HepG2 (cell line): Measurements from ENCODE around the gene C20orf204. TPM values are rescaled to one million over a fixed set of nuclear protein-coding genes. Genes with fewer than 3 reads are reported as not detected.
A peak's percentile ranks its signal among the peaks of the same experiment; 100 is the strongest.

Experiments
- ADNP ChIP-seq: sonication (generic); formaldehyde crosslinking; IDR thresholded peaks from 2 replicates; pipeline ENCODE4 v1.4.0; 2020; ENCODE audit warnings: missing genetic modification reagents
- EED ChIP-seq: sonication (generic); formaldehyde crosslinking; IDR thresholded peaks from 2 replicates; pipeline ENCODE4 v1.5.0; 2020; ENCODE audit warnings: mild to moderate bottlenecking, missing genetic modification reagents
- EHMT2 ChIP-seq: fragments of 200-600 bp; sonication (generic); IDR thresholded peaks from 2 replicates; pipeline ENCODE4 v1.7.0; 2017; ENCODE audit warnings: antibody characterized with exemption, low read depth, low read length, borderline replicate concordance
- IKZF1 ChIP-seq: fragments of 450-650 bp; IDR thresholded peaks from 2 replicates; pipeline ENCODE4 v1.7.1; 2016
- KDM1A ChIP-seq: IDR thresholded peaks from 2 replicates; pipeline ENCODE4 v1.6.1; 2016; ENCODE audit warnings: missing compliant biosample characterization
- KLF9 ChIP-seq: IDR thresholded peaks from 2 replicates; pipeline ENCODE4 v1.6.1; 2016; ENCODE audit warnings: low read depth
- MTF2 ChIP-seq: sonication (generic); formaldehyde crosslinking; IDR thresholded peaks from 2 replicates; pipeline ENCODE4 v1.5.0; 2020; ENCODE audit warnings: missing genetic modification reagents, borderline replicate concordance
- PAF1 ChIP-seq: IDR thresholded peaks from 2 replicates; pipeline ENCODE4 v1.6.1; 2016; ENCODE audit warnings: missing genetic modification reagents, missing compliant biosample characterization
- REL ChIP-seq: sonication (generic); formaldehyde crosslinking; conservative IDR thresholded peaks from 2 replicates; pipeline ENCODE4 v1.8.0; 2022; ENCODE audit warnings: mild to moderate bottlenecking, missing genetic modification reagents, moderate library complexity
- SALL1 ChIP-seq: sonication (generic); formaldehyde crosslinking; IDR thresholded peaks from 2 replicates; pipeline ENCODE4 v1.8.0; 2022; ENCODE audit warnings: mild to moderate bottlenecking, missing genetic modification reagents
- SAP130 ChIP-seq: IDR thresholded peaks from 2 replicates; pipeline ENCODE4 v1.6.1; 2016; ENCODE audit warnings: low read depth
- ZBTB7A ChIP-seq: sonication (generic); formaldehyde crosslinking; IDR thresholded peaks from 2 replicates; pipeline ENCODE4 v1.8.0; 2022; ENCODE audit warnings: mild to moderate bottlenecking, missing genetic modification reagents
- ZBTB8A ChIP-seq: sonication (generic); formaldehyde crosslinking; IDR thresholded peaks from 2 replicates; pipeline ENCODE4 v1.4.0; 2020; ENCODE audit warnings: mild to moderate bottlenecking, low read depth, missing genetic modification reagents, borderline replicate concordance
- ZFP36 ChIP-seq: fragments of 150-350 bp; IDR thresholded peaks from 2 replicates; pipeline ENCODE4 v1.6.1; 2018; ENCODE audit warnings: borderline replicate concordance, low read length, low read depth; ENCODE audit not compliant: partially characterized antibody
- ZMYM4 ChIP-seq: sonication (generic); formaldehyde crosslinking; IDR thresholded peaks from 2 replicates; pipeline ENCODE4 v1.8.1; 2023; ENCODE audit warnings: mild to moderate bottlenecking, missing genetic modification reagents
- ZNF3 ChIP-seq: IDR thresholded peaks from 2 replicates; pipeline ENCODE4 v1.7.0; 2017; ENCODE audit warnings: inconsistent platforms
- ZNF615 ChIP-seq: sonication (generic); formaldehyde crosslinking; IDR thresholded peaks from 2 replicates; pipeline ENCODE4 v1.5.0; 2020; ENCODE audit warnings: mild to moderate bottlenecking, missing genetic modification reagents, borderline replicate concordance
- ZNF761 ChIP-seq: sonication (generic); formaldehyde crosslinking; conservative IDR thresholded peaks from 2 replicates; pipeline ENCODE4 v1.4.0; 2020; ENCODE audit warnings: mild to moderate bottlenecking, missing genetic modification reagents
- ZNF850 ChIP-seq: sonication (generic); formaldehyde crosslinking; conservative IDR thresholded peaks from 2 replicates; pipeline ENCODE4 v1.9.0; 2021; ENCODE audit warnings: mild to moderate bottlenecking, missing genetic modification reagents
- polyA plus RNA-seq, 8 experiments: library from polyadenylated mRNA; depleted of rRNA in 3 of 8; stranded (reverse) in 7 of 8; unstranded in 1 of 8; fragments of >200 nt; fragmentation: Illumina TruSeq in 4 of 8; extraction: Trizol in 4 of 8; gene quantifications; 2 replicates each; pipeline versions ENCODE4 v1.2.1 to v1.2.3, GENCODE V29; 2011 to 2016; ENCODE audit warnings: low read depth in 4 of 8, missing spikeins in 1 of 8, mixed read lengths in 1 of 8; ENCODE audit not compliant: insufficient read depth in 1 of 8
- total RNA-seq, 5 experiments: library from RNA; depleted of rRNA; stranded (reverse); fragments of >200 nt; fragmentation: Illumina TruSeq; extraction: Trizol; gene quantifications; 2 replicates each; pipeline ENCODE4 v1.2.3, GENCODE V29; 2016; ENCODE audit warnings: low read depth in 1 of 5
- TF ChIP-seq, protein P1 (sequence below): sonication (generic); formaldehyde crosslinking; IDR thresholded peaks from 2 replicates; pipeline ENCODE4 v1.8.0; 2022; ENCODE audit warnings: missing genetic modification reagents, mild to moderate bottlenecking, moderate library complexity, borderline replicate concordance
- TF ChIP-seq, protein P2 (sequence below): sonication (generic); formaldehyde crosslinking; IDR thresholded peaks from 2 replicates; pipeline ENCODE4 v1.9.0; 2021; ENCODE audit warnings: missing genetic modification reagents, mild to moderate bottlenecking, borderline replicate concordance
- TF ChIP-seq, protein P3 (sequence below): sonication (generic); formaldehyde crosslinking; IDR thresholded peaks from 2 replicates; pipeline ENCODE4 v1.5.0; 2020; ENCODE audit warnings: mild to moderate bottlenecking, missing genetic modification reagents
- TF ChIP-seq, protein P4 (sequence below): IDR thresholded peaks from 2 replicates; pipeline ENCODE4 v1.6.1; 2012; ENCODE audit warnings: inconsistent platforms
- TF ChIP-seq, protein P5 (sequence below): sonication (generic); formaldehyde crosslinking; IDR thresholded peaks from 2 replicates; pipeline ENCODE4 v1.5.0; 2020; ENCODE audit warnings: missing genetic modification reagents, mild to moderate bottlenecking, borderline replicate concordance

C20orf204 gene
- total and polyA plus RNA-seq, 2 of the 13 experiments (the other 11 are each of a cell fraction or from before 2014, with no cell fraction given) = 22.1 to 80.0 TPM

DNA sequence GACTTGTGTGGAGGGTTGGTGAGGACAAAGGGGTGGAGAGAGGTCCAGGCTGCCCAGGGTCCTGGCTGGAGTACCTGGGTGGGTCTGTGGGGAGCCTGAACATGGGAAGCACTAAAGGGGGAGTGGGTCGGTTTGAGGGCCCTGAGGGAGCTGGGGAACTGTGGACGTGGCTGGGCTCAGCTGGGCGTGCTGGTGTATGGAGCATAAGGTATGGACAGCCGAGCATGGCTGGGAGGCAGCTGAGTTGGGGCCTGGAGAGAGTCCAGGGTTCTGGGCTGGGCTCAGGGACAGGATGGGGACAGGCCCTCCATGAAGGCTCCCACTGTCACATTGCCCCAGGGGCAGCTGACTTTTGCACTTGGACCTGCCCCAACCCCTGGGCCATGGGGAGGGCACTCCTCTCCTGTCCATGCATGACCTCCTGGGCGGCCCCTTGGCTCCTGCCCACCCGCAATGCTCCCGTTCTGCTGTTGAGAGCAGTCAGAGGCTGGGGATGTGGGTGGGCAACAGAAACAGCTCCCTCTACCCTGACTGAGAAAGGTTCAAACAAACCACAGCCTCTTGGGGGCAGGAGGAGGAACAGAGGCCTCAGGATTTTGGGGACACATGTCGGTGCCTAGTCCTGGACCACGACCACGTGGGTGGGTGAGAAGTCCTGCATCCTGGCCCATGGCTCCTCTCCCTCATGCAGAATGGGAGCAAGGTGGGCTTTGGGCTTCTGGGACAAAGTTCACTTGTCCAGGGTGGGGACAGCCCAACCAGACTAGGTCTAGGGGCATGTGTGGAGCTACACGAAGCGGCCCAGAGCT is 4.5 kb downstream of the C20orf204 start (continued):
- TF ChIP-seq, protein P1, sequence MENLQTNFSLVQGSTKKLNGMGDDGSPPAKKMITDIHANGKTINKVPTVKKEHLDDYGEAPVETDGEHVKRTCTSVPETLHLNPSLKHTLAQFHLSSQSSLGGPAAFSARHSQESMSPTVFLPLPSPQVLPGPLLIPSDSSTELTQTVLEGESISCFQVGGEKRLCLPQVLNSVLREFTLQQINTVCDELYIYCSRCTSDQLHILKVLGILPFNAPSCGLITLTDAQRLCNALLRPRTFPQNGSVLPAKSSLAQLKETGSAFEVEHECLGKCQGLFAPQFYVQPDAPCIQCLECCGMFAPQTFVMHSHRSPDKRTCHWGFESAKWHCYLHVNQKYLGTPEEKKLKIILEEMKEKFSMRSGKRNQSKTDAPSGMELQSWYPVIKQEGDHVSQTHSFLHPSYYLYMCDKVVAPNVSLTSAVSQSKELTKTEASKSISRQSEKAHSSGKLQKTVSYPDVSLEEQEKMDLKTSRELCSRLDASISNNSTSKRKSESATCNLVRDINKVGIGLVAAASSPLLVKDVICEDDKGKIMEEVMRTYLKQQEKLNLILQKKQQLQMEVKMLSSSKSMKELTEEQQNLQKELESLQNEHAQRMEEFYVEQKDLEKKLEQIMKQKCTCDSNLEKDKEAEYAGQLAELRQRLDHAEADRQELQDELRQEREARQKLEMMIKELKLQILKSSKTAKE (CRISPR knock-in tag) = no peak
- TF ChIP-seq IKZF1 (no peak), ZBTB8A (CRISPR knock-in tag) (no peak), EHMT2 (no peak), SAP130 (no peak), EED (CRISPR knock-in tag) (no peak; the same call in 1 of the 2 replicates), ZFP36 (no peak), ZMYM4 (CRISPR knock-in tag) (0 out of 2 replicates have a peak, but pooled peaks have one; percentile 19), SALL1 (peak; percentile 26; the same call in 1 of the 2 replicates), ZNF615 (CRISPR knock-in tag) (no peak), ZNF3 (CRISPR knock-in tag) (no peak), PAF1 (peak; percentile 92; the same call in 1 of the 2 replicates), ZNF850 (CRISPR knock-in tag) (no peak), ADNP (CRISPR knock-in tag) (no peak), MTF2 (peak; percentile 82; the same call in 1 of the 2 replicates), KDM1A (CRISPR knock-in tag) (no peak), ZNF761 (CRISPR knock-in tag) (no peak), ZBTB7A (peak; percentile 67), REL (CRISPR knock-in tag) (no peak; the same call in 1 of the 2 replicates), KLF9 (CRISPR knock-in tag) (no peak)
- TF ChIP-seq, protein P2, sequence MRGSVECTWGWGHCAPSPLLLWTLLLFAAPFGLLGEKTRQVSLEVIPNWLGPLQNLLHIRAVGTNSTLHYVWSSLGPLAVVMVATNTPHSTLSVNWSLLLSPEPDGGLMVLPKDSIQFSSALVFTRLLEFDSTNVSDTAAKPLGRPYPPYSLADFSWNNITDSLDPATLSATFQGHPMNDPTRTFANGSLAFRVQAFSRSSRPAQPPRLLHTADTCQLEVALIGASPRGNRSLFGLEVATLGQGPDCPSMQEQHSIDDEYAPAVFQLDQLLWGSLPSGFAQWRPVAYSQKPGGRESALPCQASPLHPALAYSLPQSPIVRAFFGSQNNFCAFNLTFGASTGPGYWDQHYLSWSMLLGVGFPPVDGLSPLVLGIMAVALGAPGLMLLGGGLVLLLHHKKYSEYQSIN = no peak
- TF ChIP-seq, protein P3, sequence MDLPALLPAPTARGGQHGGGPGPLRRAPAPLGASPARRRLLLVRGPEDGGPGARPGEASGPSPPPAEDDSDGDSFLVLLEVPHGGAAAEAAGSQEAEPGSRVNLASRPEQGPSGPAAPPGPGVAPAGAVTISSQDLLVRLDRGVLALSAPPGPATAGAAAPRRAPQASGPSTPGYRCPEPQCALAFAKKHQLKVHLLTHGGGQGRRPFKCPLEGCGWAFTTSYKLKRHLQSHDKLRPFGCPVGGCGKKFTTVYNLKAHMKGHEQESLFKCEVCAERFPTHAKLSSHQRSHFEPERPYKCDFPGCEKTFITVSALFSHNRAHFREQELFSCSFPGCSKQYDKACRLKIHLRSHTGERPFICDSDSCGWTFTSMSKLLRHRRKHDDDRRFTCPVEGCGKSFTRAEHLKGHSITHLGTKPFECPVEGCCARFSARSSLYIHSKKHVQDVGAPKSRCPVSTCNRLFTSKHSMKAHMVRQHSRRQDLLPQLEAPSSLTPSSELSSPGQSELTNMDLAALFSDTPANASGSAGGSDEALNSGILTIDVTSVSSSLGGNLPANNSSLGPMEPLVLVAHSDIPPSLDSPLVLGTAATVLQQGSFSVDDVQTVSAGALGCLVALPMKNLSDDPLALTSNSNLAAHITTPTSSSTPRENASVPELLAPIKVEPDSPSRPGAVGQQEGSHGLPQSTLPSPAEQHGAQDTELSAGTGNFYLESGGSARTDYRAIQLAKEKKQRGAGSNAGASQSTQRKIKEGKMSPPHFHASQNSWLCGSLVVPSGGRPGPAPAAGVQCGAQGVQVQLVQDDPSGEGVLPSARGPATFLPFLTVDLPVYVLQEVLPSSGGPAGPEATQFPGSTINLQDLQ = peak; percentile 91
- TF ChIP-seq, protein P4, sequence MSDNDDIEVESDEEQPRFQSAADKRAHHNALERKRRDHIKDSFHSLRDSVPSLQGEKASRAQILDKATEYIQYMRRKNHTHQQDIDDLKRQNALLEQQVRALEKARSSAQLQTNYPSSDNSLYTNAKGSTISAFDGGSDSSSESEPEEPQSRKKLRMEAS = peak; percentile 55
- TF ChIP-seq, protein P5, sequence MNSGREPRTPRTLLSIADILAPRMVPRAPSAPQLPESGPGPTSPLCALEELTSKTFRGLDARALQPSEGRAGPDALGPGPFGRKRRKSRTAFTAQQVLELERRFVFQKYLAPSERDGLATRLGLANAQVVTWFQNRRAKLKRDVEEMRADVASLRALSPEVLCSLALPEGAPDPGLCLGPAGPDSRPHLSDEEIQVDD = peak; percentile 72; the same call in 1 of the 2 replicates
